Measurements from ENCODE around the gene SLC16A12. TPM values are rescaled to one million over a fixed set of nuclear protein-coding genes. Genes with fewer than 3 reads are reported as not detected.

SLC16A12 gene
- total and polyA plus RNA-seq, 10 of the 15 experiments (the other 5 are each of a cell fraction or from before 2014, with no cell fraction given), result not detected

DNA sequence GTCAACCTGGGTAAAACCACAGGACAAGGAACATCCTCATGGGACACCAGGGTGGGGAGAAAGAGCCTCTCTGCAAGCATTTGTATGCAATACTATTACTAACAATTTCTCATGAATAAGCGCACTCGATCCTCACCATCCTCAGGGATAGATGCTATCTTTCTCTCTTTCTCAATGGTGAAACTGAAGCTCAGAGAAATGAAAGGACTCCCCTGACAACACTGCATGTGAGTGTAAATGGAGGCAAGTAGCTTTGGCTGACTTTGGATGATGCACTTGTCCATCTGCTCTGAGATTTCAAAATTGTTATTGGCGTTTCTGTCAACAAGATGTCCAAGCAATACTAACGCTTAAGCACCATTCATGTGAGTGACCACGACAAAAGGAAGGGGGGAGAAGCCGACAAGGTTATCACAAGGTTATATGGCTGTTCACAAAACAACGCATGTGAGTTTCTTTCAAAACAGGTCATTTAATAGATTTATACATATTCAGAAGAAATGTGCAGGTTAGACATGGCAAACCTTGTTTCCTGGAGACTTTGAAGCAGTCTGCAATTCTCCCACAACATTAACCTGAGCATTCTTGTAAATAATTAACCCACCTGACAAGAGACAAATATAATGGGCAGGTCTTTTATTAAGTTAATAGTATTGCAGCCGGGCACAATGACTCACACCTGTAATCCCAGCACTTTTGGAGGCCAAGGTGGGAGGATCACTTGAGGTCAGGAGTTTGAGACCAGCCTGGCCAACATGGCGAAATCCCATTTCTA lies 67.0 kb downstream of the SLC16A12 start:
- TF ChIP-seq TCF12 (IDR thresholded peaks at IDR 0.05; ENCODE audit: low read depth, low read length), result no peak
- TF ChIP-seq IRF4 (IDR thresholded peaks at IDR 0.05; ENCODE audit: low read depth, low read length), result no peak
- TF ChIP-seq FOXK2 (IDR thresholded peaks at IDR 0.05), result no peak
- no peak for TF ChIP-seq ZBED1 (IDR thresholded peaks at IDR 0.05; ENCODE audit: borderline replicate concordance)
- TF ChIP-seq, protein P1, sequence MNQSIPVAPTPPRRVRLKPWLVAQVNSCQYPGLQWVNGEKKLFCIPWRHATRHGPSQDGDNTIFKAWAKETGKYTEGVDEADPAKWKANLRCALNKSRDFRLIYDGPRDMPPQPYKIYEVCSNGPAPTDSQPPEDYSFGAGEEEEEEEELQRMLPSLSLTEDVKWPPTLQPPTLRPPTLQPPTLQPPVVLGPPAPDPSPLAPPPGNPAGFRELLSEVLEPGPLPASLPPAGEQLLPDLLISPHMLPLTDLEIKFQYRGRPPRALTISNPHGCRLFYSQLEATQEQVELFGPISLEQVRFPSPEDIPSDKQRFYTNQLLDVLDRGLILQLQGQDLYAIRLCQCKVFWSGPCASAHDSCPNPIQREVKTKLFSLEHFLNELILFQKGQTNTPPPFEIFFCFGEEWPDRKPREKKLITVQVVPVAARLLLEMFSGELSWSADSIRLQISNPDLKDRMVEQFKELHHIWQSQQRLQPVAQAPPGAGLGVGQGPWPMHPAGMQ (IDR thresholded peaks at IDR 0.05; ENCODE audit: borderline replicate concordance), result no peak
- TF ChIP-seq ETV6 (conservative IDR thresholded peaks at IDR 0.05 in 1 of 2, IDR thresholded peaks at IDR 0.05 in 1 of 2; ENCODE audit: borderline replicate concordance in 1 of 2, low read depth in 1 of 2), result no peak
- TF ChIP-seq RB1 (IDR thresholded peaks at IDR 0.05; ENCODE audit: borderline replicate concordance), result no peak
- TF ChIP-seq HCFC1 (IDR thresholded peaks at IDR 0.05; ENCODE audit: low read length), result no peak
- no peak for TF ChIP-seq HDGF (IDR thresholded peaks at IDR 0.05)
- FAIRE-seq (no peak), DNase-seq (ENCODE audit: low read depth, low spot score) (no peak), ATAC-seq (no peak)
- POLR2A ChIA-PET, result no interaction called here
- intact Hi-C loops (cut with micrococcal nuclease; ENCODE audit: unreplicated experiment), result no loop called here
- RAD21 ChIA-PET (ENCODE audit: unreplicated experiment), result no interaction called here
- Histone ChIP-seq H3K4me1 (ENCODE audit: control insufficient read depth, insufficient read depth, low read length) (no peaks in the 10 kb centered on the region), H3K4me3 (no peak overlapping the region), H3K4me2 (ENCODE audit: control insufficient read depth, insufficient read depth) (no peak overlapping the region), H3K9me3 (replicated peaks; ENCODE audit: control insufficient read depth, insufficient read depth, low read length) (no peaks in the 10 kb centered on the region), H3K79me2 (ENCODE audit: control insufficient read depth, insufficient read depth, low read length) (no peaks in the 10 kb centered on the region), H3K27ac (ENCODE audit: control insufficient read depth, insufficient read depth) (no peak overlapping the region), H3K36me3 (ENCODE audit: control insufficient read depth in 2 of 2, insufficient read depth in 2 of 2, low read length in 1 of 2) (no peaks in the 10 kb centered on the region), H4K20me1 (ENCODE audit: control insufficient read depth, insufficient read depth) (no peaks in the 10 kb centered on the region), H3K9ac (ENCODE audit: control insufficient read depth, insufficient read depth, low read length) (no peak overlapping the region), H3K27me3 (replicated peaks in 1 of 2; ENCODE audit: control insufficient read depth in 2 of 2, insufficient read depth in 2 of 2, low read length in 1 of 2) (no peaks in the 10 kb centered on the region), H2AFZ (ENCODE audit: control insufficient read depth, low read depth, low read length) (no peak overlapping the region)
- CTCF ChIA-PET, result interaction anchor here (2.7 kb wide), 1 partner anchor 96 kb away, joined by 9 read pairs; no protein-coding TSS in a partner anchor
- SMC1A ChIA-PET (ENCODE audit: uncharacterized antibody, unreplicated experiment), result interaction anchor here (0.9 to 1.3 kb wide), 2 partner anchors 11 to 21 kb away, joined by 3 to 4 read pairs; no protein-coding TSS in a partner anchor
- in situ Hi-C loops (cut with MboI), result no loop called here
- whole genome bisulfite sequencing (ENCODE audit: insufficient coverage, insufficient replicate concordance, low lambda C conversion rate, missing lambda C conversion rate), result 61% methylated on average over 9 of the region's 9 CpGs
- no TSS peak for BruUV-seq (replicated peaks)
